Nephron (organoid): Measurements from ENCODE around the gene NOSIP.

ENCODE experiments used
- H3K27ac Mint-ChIP-seq, 3 experiments: 2 replicates each; pipeline ENCODE4 v1.8.0; 2020; ENCODE audit warnings: mixed read lengths in 3 of 3, mild to moderate bottlenecking in 2 of 3, moderate library complexity in 1 of 3
- H3K27me3 Mint-ChIP-seq: 2 replicates; pipeline ENCODE4 v1.8.0; 2021; ENCODE audit warnings: low read depth, mild to moderate bottlenecking, moderate library complexity, mixed read lengths
- H3K36me3 Mint-ChIP-seq: 2 replicates; pipeline ENCODE4 v1.8.0; 2020; ENCODE audit warnings: low read depth, mixed read lengths
- H3K4me1 Mint-ChIP-seq: 2 replicates; pipeline ENCODE4 v1.8.0; 2020; ENCODE audit warnings: mixed read lengths
- H3K4me3 Mint-ChIP-seq, 3 experiments: 2 replicates each; pipeline ENCODE4 v1.8.0; 2020; ENCODE audit warnings: mild to moderate bottlenecking in 3 of 3, mixed read lengths in 3 of 3, moderate library complexity in 2 of 3
- H3K9me3 Mint-ChIP-seq: 2 replicates; pipeline ENCODE4 v1.8.0; 2020; ENCODE audit warnings: mixed read lengths
- TF ChIP-seq, protein P1 (sequence below), 3 experiments: fragments of 200-600 bp; sonication (generic); IDR thresholded peaks; one replicate each; pipeline ENCODE4 v1.5.0; 2021; ENCODE audit warnings: antibody characterized with exemption in 3 of 3; ENCODE audit not compliant: unreplicated experiment in 3 of 3

NOSIP gene

DNA sequence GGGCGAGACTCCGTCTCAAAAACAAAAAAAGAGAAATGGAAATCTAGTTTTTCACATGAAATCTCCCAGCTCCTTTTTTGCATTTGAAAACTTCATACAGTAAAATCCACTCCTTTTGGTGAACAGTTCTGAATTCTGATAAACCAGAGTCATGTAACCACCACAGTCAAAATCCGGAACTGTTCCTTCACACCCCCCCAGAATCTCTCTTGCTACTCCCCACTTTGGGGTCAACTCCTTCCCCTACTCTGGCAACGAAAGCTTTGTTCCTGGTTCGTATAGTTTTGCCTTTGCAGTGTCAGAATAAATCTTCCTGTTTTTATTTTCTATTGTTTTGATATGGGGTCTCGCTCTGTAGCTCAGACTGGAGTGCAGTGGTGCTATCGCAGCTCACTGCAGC is 28.8 kb downstream of the NOSIP start:
- H3K4me1 Mint-ChIP-seq, result peaks cover 7% of the 10 kb centered on the region
- TF ChIP-seq, protein P1, sequence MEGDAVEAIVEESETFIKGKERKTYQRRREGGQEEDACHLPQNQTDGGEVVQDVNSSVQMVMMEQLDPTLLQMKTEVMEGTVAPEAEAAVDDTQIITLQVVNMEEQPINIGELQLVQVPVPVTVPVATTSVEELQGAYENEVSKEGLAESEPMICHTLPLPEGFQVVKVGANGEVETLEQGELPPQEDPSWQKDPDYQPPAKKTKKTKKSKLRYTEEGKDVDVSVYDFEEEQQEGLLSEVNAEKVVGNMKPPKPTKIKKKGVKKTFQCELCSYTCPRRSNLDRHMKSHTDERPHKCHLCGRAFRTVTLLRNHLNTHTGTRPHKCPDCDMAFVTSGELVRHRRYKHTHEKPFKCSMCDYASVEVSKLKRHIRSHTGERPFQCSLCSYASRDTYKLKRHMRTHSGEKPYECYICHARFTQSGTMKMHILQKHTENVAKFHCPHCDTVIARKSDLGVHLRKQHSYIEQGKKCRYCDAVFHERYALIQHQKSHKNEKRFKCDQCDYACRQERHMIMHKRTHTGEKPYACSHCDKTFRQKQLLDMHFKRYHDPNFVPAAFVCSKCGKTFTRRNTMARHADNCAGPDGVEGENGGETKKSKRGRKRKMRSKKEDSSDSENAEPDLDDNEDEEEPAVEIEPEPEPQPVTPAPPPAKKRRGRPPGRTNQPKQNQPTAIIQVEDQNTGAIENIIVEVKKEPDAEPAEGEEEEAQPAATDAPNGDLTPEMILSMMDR (IDR thresholded peaks at IDR 0.05; ENCODE audit: unreplicated experiment in 3 of 3), result no peak

GRCh38 chr19:49549045-49549444 is 31.3 kb downstream of the NOSIP start:
- Mint-ChIP-seq H3K27me3 (no peaks in the 10 kb centered on the region), H3K9me3 (no peaks in the 10 kb centered on the region), H3K4me3 (no peak overlapping the region), H3K27ac (no peak overlapping the region), H3K4me1 (peaks cover 14% of the 10 kb centered on the region), H3K36me3 (peaks cover 15% of the 10 kb centered on the region)
- TF ChIP-seq, protein P1 (IDR thresholded peaks at IDR 0.05; ENCODE audit: unreplicated experiment in 3 of 3), result no peak

More for the DNA sequence above, 28.8 kb downstream of the NOSIP start:
- no peaks in the 10 kb centered on the region for H3K9me3 Mint-ChIP-seq
- H3K36me3 Mint-ChIP-seq, result peaks cover 25% of the 10 kb centered on the region
- H3K27me3 Mint-ChIP-seq, result peaks cover 3% of the 10 kb centered on the region
- H3K27ac Mint-ChIP-seq, result peak overlapping the region in 1 of 3 experiments; percentile 50
- no peak overlapping the region for H3K4me3 Mint-ChIP-seq

DNA sequence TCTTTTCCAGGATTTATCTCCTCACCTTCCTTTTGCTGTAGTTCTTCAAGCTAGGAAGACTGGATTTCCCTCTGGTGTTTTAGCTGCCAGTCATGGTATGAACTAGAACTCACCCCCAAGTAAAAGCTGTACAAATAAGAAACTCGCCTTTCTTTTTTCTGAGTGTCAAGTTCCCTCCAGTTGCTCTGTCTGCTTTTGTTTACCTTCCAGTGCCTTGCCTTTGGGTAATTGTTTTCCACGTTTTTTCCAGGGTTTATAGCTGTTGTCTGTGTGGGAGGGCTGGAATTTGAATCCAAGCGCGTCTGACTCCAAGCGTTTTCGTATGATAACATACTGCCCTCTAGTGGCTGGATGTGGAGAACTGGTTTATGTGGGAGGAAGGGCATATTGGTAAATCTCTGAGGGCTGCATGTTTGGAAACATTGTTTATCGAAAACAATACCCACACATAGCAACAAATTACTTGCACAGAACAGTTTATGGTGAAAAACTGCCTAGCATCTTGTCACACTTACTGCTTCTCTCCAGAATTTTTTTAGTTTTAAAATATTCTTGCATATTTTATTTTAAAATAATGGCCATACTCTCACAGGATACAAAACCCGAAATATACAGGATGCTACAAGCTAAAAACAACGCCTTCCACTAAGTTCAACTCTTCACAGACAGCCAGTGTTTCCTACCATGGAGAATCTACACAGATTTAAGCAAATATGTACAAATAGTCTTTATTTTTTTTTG is 33.4 kb downstream of the NOSIP start:
- TF ChIP-seq, protein P1 (IDR thresholded peaks at IDR 0.05; ENCODE audit: unreplicated experiment in 3 of 3), result peak; percentile 80 to 83 (median 83)
- Mint-ChIP-seq H3K4me1 (peaks cover 14% of the 10 kb centered on the region), H3K27ac (peak overlapping the region; percentile 77 to 78 (median 78)), H3K27me3 (no peaks in the 10 kb centered on the region), H3K9me3 (no peaks in the 10 kb centered on the region), H3K36me3 (peaks cover 6% of the 10 kb centered on the region), H3K4me3 (peak overlapping the region in 2 of 3 experiments; percentile 2 to 24)

DNA sequence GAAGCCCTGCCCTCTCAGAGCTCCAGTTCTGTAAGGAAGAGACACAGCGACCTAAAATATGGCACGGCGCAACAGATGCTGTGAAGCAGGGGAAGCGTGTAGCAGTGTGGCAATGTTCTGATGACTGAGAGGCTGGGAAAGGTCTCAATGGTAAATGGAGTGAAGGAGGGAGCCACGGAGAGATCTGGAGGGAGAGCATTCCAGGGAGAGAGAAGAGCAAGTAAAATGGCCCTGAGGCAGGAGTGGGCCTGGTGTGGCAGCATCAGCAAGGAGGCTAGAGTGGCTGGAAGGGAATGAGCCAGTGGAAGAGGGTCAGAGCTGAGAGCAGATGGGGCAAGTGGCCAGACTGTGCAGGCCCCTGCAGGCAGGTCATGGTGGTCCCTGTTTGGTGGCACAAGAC is 36.2 kb downstream of the NOSIP start:
- H3K36me3 Mint-ChIP-seq, result peaks cover 8% of the 10 kb centered on the region
- H3K4me3 Mint-ChIP-seq, result no peak overlapping the region
- TF ChIP-seq, protein P1 (IDR thresholded peaks at IDR 0.05; ENCODE audit: unreplicated experiment in 3 of 3), result no peak
- H3K4me1 Mint-ChIP-seq, result peaks cover 14% of the 10 kb centered on the region
- no peaks in the 10 kb centered on the region for H3K27me3 Mint-ChIP-seq
- H3K9me3 Mint-ChIP-seq, result no peaks in the 10 kb centered on the region
- peak overlapping the region in 2 of 3 experiments; percentile 14 to 28 for H3K27ac Mint-ChIP-seq

- H3K4me3 Mint-ChIP-seq, result no peak overlapping the region
- H3K27me3 Mint-ChIP-seq, result no peaks in the 10 kb centered on the region
- TF ChIP-seq, protein P1 (IDR thresholded peaks at IDR 0.05; ENCODE audit: unreplicated experiment in 3 of 3), result no peak
- H3K27ac Mint-ChIP-seq, result no peak overlapping the region
- H3K9me3 Mint-ChIP-seq, result no peaks in the 10 kb centered on the region
- peaks cover 14% of the 10 kb centered on the region for H3K4me1 Mint-ChIP-seq
- H3K36me3 Mint-ChIP-seq, result peaks cover 8% of the 10 kb centered on the region
These were observed 37.3 kb downstream of the NOSIP start for GRCh38 chr19:49543032-49543431.

DNA sequence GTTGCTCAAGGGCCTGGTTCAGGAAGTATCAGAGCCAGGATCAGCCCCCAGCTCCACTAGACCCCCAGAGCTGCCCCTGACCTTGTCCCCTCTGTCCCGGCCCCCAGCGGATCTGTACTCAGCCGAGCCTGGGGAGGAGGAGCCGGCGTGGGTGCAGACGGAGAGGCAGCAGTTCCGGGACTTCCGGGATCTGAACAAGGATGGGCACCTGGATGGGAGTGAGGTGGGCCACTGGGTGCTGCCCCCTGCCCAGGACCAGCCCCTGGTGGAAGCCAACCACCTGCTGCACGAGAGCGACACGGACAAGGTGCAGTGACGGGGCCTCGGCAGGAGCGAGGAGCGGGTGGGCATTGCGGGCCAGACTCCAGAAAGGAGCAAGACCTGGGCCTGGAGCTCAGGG is 37.9 kb downstream of the NOSIP start:
- Mint-ChIP-seq H3K27ac (no peak overlapping the region), H3K27me3 (no peaks in the 10 kb centered on the region), H3K9me3 (no peaks in the 10 kb centered on the region), H3K4me3 (no peak overlapping the region), H3K36me3 (peaks cover 8% of the 10 kb centered on the region), H3K4me1 (peaks cover 14% of the 10 kb centered on the region)
- TF ChIP-seq, protein P1 (IDR thresholded peaks at IDR 0.05; ENCODE audit: unreplicated experiment in 3 of 3), result no peak
